Stimulated activated CD4-positive, alpha-beta T cell treated with anti-CD3 and anti-CD28 coated beads, Interleukin-15, amount 100 ng/mL, for 1 hour (primary cell): ENCODE measurements around the gene LCP2.
A peak's percentile ranks its signal among the peaks of the same experiment; 100 is the strongest.

Experiments used
- DNase-seq, 2 donors: peaks; one replicate each; pipeline ENCODE4 v3.0.0-alpha.2; 2020; ENCODE audit warnings: low read depth in 1 of 2, low spot score in 1 of 2

Gene LCP2

GRCh38 chr5:170316937-170317336 lies 19.4 kb upstream of the LCP2 start:
- DNase-seq, result no peak

GRCh38 chr5:170315154-170315553 lies 17.6 kb upstream of the LCP2 start:
- no peak for DNase-seq

GRCh38 chr5:170314541-170315095 lies 17.0 kb upstream of the LCP2 start:
- DNase-seq, result no peak

GRCh38 chr5:170313816-170314215 lies 16.2 kb upstream of the LCP2 start:
- DNase-seq, result no peak

GRCh38 chr5:170313344-170313743 lies 15.8 kb upstream of the LCP2 start:
- DNase-seq, result no peak

- peak; percentile 30 to 45 for DNase-seq
Measured at GRCh38 chr5:170312666-170313065, 15.1 kb upstream of the LCP2 start.

- no peak for DNase-seq
Measured at GRCh38 chr5:170312301-170312595, 14.7 kb upstream of the LCP2 start.

GRCh38 chr5:170311511-170312300 lies 14.1 kb upstream of the LCP2 start:
- no peak for DNase-seq

GRCh38 chr5:170310256-170310926 lies 12.8 kb upstream of the LCP2 start:
- no peak for DNase-seq

- DNase-seq, result no peak
Measured at GRCh38 chr5:170308686-170309085, 11.1 kb upstream of the LCP2 start.

GRCh38 chr5:170307575-170308465 lies 10.2 kb upstream of the LCP2 start:
- DNase-seq, result no peak

- no peak for DNase-seq
Measured at GRCh38 chr5:170306381-170306831, 8.8 kb upstream of the LCP2 start.

GRCh38 chr5:170305646-170306025 lies 8.1 kb upstream of the LCP2 start:
- no peak for DNase-seq

- DNase-seq, result no peak
Measured at GRCh38 chr5:170305016-170305645, 7.6 kb upstream of the LCP2 start.

GRCh38 chr5:170303549-170303948 lies 6.0 kb upstream of the LCP2 start:
- DNase-seq, result no peak

GRCh38 chr5:170302653-170303501 lies 5.3 kb upstream of the LCP2 start:
- peak in 1 of 2 donors; percentile 60 for DNase-seq

- DNase-seq, result no peak
Measured at GRCh38 chr5:170301981-170302652, 4.5 kb upstream of the LCP2 start.

- no peak for DNase-seq
Measured at GRCh38 chr5:170301149-170301548, 3.6 kb upstream of the LCP2 start.

- no peak for DNase-seq
Measured at GRCh38 chr5:170300361-170301013, 2.9 kb upstream of the LCP2 start.
